C4-2B (cell line): ENCODE data around the gene BCL2L14.
"Not testable (repeated sequence)": the region's sequence is repeated elsewhere in the genome, so short reads cannot be mapped to it uniquely, and the experiment has no call there.

Source experiments
- ZFX ChIP-seq: fragments of 450-650 bp; IDR thresholded peaks from 2 replicates; pipeline ENCODE4 v1.6.1; 2017
- TF ChIP-seq, protein P1 (sequence below): fragments of 450-650 bp; conservative IDR thresholded peaks from 2 replicates; pipeline ENCODE4 v1.5.1; 2017; ENCODE audit warnings: mild to moderate bottlenecking

DNA sequence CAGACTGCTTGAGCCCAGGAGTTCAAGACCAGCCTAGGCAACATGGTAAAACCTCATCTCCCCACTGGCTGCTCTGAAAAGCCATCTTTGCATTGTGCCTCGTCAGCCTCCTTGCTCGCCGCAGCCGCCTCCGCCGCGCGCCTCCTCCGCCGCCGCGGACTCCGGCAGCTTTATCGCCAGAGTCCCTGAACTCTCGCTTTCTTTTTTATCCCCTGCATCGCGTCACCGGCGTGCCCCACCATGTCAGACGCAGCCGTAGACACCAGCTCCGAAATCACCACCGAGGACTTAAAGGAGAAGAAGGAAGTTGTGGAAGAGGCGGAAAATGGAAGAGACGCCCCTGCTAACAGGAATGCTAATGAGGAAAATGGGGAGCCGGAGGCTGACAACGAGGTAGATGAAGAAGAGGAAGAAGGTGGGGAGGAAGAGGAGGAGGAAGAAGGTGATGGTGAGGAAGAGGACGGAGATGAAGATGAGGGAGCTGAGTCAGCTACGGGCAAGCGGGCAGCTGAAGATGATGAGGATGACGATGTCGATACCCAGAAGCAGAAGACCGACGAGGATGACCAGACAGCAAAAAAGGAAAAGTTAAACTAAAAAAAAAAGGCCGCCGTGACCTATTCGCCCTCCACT is 40.3 kb downstream of the BCL2L14 start:
- TF ChIP-seq, protein P1, sequence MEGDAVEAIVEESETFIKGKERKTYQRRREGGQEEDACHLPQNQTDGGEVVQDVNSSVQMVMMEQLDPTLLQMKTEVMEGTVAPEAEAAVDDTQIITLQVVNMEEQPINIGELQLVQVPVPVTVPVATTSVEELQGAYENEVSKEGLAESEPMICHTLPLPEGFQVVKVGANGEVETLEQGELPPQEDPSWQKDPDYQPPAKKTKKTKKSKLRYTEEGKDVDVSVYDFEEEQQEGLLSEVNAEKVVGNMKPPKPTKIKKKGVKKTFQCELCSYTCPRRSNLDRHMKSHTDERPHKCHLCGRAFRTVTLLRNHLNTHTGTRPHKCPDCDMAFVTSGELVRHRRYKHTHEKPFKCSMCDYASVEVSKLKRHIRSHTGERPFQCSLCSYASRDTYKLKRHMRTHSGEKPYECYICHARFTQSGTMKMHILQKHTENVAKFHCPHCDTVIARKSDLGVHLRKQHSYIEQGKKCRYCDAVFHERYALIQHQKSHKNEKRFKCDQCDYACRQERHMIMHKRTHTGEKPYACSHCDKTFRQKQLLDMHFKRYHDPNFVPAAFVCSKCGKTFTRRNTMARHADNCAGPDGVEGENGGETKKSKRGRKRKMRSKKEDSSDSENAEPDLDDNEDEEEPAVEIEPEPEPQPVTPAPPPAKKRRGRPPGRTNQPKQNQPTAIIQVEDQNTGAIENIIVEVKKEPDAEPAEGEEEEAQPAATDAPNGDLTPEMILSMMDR = not testable (repeated sequence)
- TF ChIP-seq ZFX = not testable (repeated sequence)
